Measurements from ENCODE around the gene HDAC11. TPM values are rescaled to one million over a fixed set of nuclear protein-coding genes. Genes with fewer than 3 reads are reported as not detected.

The HDAC11 gene
- total and polyA plus RNA-seq, 2 of the 13 experiments (the other 11 are each of a cell fraction or from before 2014, with no cell fraction given): 13.7 to 33.1 TPM

GRCh38 chr3:13470894-13471574 is 9.1 kb upstream of the HDAC11 start (continued):
- no peak for TF ChIP-seq ZNF512B (CRISPR knock-in tag; IDR thresholded peaks at IDR 0.05; ENCODE audit: borderline replicate concordance)
- peak; percentile 67; the same call in 1 of the 2 replicates for TF ChIP-seq ZNF556 (CRISPR knock-in tag; IDR thresholded peaks at IDR 0.05; ENCODE audit: borderline replicate concordance)
- peak; percentile 97 for TF ChIP-seq TARDBP (CRISPR knock-in tag; IDR thresholded peaks at IDR 0.05)
- peak; percentile 34 for TF ChIP-seq ZEB1 (IDR thresholded peaks at IDR 0.05; ENCODE audit: insufficient replicate concordance, low read depth)
- peak; percentile 69; the same call in 1 of the 2 replicates for TF ChIP-seq POLR2G (IDR thresholded peaks at IDR 0.05; ENCODE audit: low read depth, low read length)
- TF ChIP-seq ZNF138 (CRISPR knock-in tag; IDR thresholded peaks at IDR 0.05; ENCODE audit: low read depth): no peak
- peak; percentile 82 for TF ChIP-seq ZMYM4 (CRISPR knock-in tag; IDR thresholded peaks at IDR 0.05)
- peak; percentile 73; the same call in 1 of the 2 replicates for TF ChIP-seq ZNF331 (CRISPR knock-in tag; IDR thresholded peaks at IDR 0.05)
- TF ChIP-seq ZNF30 (CRISPR knock-in tag; IDR thresholded peaks at IDR 0.05): no peak
- peak; percentile 87 for TF ChIP-seq NCOA2 (CRISPR knock-in tag; IDR thresholded peaks at IDR 0.05)
- TF ChIP-seq RAD51 (IDR thresholded peaks at IDR 0.05; ENCODE audit: borderline replicate concordance): no peak
- peak; percentile 22 for TF ChIP-seq MED8 (CRISPR knock-in tag; IDR thresholded peaks at IDR 0.05; ENCODE audit: insufficient replicate concordance)
- no peak for TF ChIP-seq PAF1 (CRISPR knock-in tag; IDR thresholded peaks at IDR 0.05)
- TF ChIP-seq, protein P1, sequence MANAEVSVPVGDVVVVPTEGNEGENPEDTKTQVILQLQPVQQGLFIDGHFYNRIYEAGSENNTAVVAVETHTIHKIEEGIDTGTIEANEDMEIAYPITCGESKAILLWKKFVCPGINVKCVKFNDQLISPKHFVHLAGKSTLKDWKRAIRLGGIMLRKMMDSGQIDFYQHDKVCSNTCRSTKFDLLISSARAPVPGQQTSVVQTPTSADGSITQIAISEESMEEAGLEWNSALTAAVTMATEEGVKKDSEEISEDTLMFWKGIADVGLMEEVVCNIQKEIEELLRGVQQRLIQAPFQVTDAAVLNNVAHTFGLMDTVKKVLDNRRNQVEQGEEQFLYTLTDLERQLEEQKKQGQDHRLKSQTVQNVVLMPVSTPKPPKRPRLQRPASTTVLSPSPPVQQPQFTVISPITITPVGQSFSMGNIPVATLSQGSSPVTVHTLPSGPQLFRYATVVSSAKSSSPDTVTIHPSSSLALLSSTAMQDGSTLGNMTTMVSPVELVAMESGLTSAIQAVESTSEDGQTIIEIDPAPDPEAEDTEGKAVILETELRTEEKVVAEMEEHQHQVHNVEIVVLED (CRISPR knock-in tag; IDR thresholded peaks at IDR 0.05; ENCODE audit: borderline replicate concordance): peak; percentile 70; the same call in 1 of the 2 replicates
- no peak for TF ChIP-seq MAFK (conservative IDR thresholded peaks at IDR 0.05 in 1 of 2, IDR thresholded peaks at IDR 0.05 in 1 of 2; ENCODE audit: low read length in 2 of 2)
- TF ChIP-seq KLF6 (CRISPR knock-in tag; IDR thresholded peaks at IDR 0.05): no peak
- TF ChIP-seq, protein P2, sequence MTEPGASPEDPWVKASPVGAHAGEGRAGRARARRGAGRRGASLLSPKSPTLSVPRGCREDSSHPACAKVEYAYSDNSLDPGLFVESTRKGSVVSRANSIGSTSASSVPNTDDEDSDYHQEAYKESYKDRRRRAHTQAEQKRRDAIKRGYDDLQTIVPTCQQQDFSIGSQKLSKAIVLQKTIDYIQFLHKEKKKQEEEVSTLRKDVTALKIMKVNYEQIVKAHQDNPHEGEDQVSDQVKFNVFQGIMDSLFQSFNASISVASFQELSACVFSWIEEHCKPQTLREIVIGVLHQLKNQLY (CRISPR knock-in tag; IDR thresholded peaks at IDR 0.05): peak; percentile 96
- no peak for TF ChIP-seq ZNF225 (CRISPR knock-in tag; IDR thresholded peaks at IDR 0.05)
- peak; percentile 99 for TF ChIP-seq FOXO1 (CRISPR knock-in tag; IDR thresholded peaks at IDR 0.05)
- TF ChIP-seq REL (CRISPR knock-in tag; conservative IDR thresholded peaks at IDR 0.05): no peak
- TF ChIP-seq, protein P3, sequence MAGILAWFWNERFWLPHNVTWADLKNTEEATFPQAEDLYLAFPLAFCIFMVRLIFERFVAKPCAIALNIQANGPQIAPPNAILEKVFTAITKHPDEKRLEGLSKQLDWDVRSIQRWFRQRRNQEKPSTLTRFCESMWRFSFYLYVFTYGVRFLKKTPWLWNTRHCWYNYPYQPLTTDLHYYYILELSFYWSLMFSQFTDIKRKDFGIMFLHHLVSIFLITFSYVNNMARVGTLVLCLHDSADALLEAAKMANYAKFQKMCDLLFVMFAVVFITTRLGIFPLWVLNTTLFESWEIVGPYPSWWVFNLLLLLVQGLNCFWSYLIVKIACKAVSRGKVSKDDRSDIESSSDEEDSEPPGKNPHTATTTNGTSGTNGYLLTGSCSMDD (CRISPR knock-in tag; IDR thresholded peaks at IDR 0.05): no peak
- TF ChIP-seq ZNF574 (CRISPR knock-in tag; IDR thresholded peaks at IDR 0.05): peak; percentile 68

All from HepG2 (cell line).